Osteoblast (primary cell): Measurements from ENCODE around the gene SUGCT. TPM values are rescaled to one million over a fixed set of nuclear protein-coding genes. Genes with fewer than 3 reads are reported as not detected.

ENCODE experiments used
- DNase-seq: peaks from one replicate; pipeline ENCODE4 v3.0.0; 2011; ENCODE audit warnings: low spot score, mixed read lengths; ENCODE audit not compliant: insufficient read length; ENCODE audit errors: missing footprints
- H2AFZ ChIP-seq: 2 replicates; pipeline ENCODE4 v1.6.0; 2011; ENCODE audit warnings: mild to moderate bottlenecking, low read length
- H3K27ac ChIP-seq: 2 replicates; pipeline ENCODE4 v1.5.1; 2011; ENCODE audit warnings: mild to moderate bottlenecking, low read depth, low read length, moderate library complexity
- H3K27me3 ChIP-seq: 2 replicates; pipeline ENCODE4 v1.6.0; 2012; ENCODE audit warnings: mild to moderate bottlenecking, control low read depth, inconsistent platforms, low read length, moderate library complexity; ENCODE audit not compliant: insufficient read depth
- H3K36me3 ChIP-seq: 2 replicates; pipeline ENCODE4 v1.5.1; 2011; ENCODE audit warnings: mild to moderate bottlenecking, low read length, control low read depth, moderate library complexity; ENCODE audit not compliant: insufficient read depth
- H3K4me1 ChIP-seq: 2 replicates; pipeline ENCODE4 v1.5.1; 2011; ENCODE audit warnings: mild to moderate bottlenecking, low read length, control low read depth, moderate library complexity; ENCODE audit not compliant: insufficient read depth
- H3K4me2 ChIP-seq: 2 replicates; pipeline ENCODE4 v1.6.0; 2011; ENCODE audit warnings: mild to moderate bottlenecking, low read length; ENCODE audit not compliant: insufficient read depth
- H3K4me3 ChIP-seq: fragments of 200-600 bp; sonication (generic); 3 replicates; pipeline ENCODE4 v1.5.1; 2012; ENCODE audit warnings: mild to moderate bottlenecking, low read length, inconsistent platforms; ENCODE audit not compliant: insufficient read depth
- H3K79me2 ChIP-seq: 2 replicates; pipeline ENCODE4 v1.6.0; 2012; ENCODE audit warnings: mild to moderate bottlenecking, low read length, control low read depth, inconsistent platforms; ENCODE audit not compliant: insufficient read depth
- H3K9me3 ChIP-seq: 2 replicates; pipeline ENCODE4 v1.5.1; 2011; ENCODE audit warnings: low read depth, low read length, control low read depth
- H4K20me1 ChIP-seq: 2 replicates; pipeline ENCODE4 v1.6.0; 2012; ENCODE audit warnings: mild to moderate bottlenecking, low read length, control low read depth; ENCODE audit not compliant: insufficient read depth
- CTCF ChIP-seq: IDR thresholded peaks from 2 replicates; pipeline ENCODE4 v1.5.1; 2011; ENCODE audit warnings: mild to moderate bottlenecking, low read depth, low read length, moderate library complexity; ENCODE audit errors: extremely low read depth
- total RNA-seq: library from RNA; depleted of rRNA; stranded (reverse); fragments of >200 nt; gene quantifications from 2 replicates; pipeline ENCODE4 v1.2.3, GENCODE V29; 2012

SUGCT gene
- total RNA-seq, 1 donor = 21.7 TPM

- no peaks in the 10 kb centered on the region for H3K27me3 ChIP-seq
- no peaks in the 10 kb centered on the region for H3K36me3 ChIP-seq
- DNase-seq = no peak
- no peak overlapping the region for H3K4me3 ChIP-seq
- H4K20me1 ChIP-seq = no peaks in the 10 kb centered on the region
- H2AFZ ChIP-seq = no peak overlapping the region
- peaks cover 35% of the 10 kb centered on the region for H3K4me1 ChIP-seq
- TF ChIP-seq CTCF = no peak
- no peaks in the 10 kb centered on the region for H3K79me2 ChIP-seq
- no peak overlapping the region for H3K27ac ChIP-seq
- no peaks in the 10 kb centered on the region for H3K9me3 ChIP-seq
- no peak overlapping the region for H3K4me2 ChIP-seq
These were observed 576.9 kb downstream of the SUGCT start for GRCh38 chr7:40711706-40712105.

GRCh38 chr7:40714363-40715052, 579.7 kb downstream of the SUGCT start:
- Histone ChIP-seq H3K4me2 (peak overlapping the region; percentile 39), H3K79me2 (no peaks in the 10 kb centered on the region), H2AFZ (peak overlapping the region; percentile 23), H3K36me3 (no peaks in the 10 kb centered on the region), H3K4me3 (no peak overlapping the region), H3K9me3 (no peaks in the 10 kb centered on the region), H3K27me3 (no peaks in the 10 kb centered on the region), H3K27ac (peak overlapping the region; percentile 73), H3K4me1 (peaks cover 37% of the 10 kb centered on the region), H4K20me1 (no peaks in the 10 kb centered on the region)
- no peak for TF ChIP-seq CTCF
- peak; percentile 77 for DNase-seq

- Histone ChIP-seq H3K36me3 (no peaks in the 10 kb centered on the region), H3K27me3 (no peaks in the 10 kb centered on the region), H3K4me1 (peaks cover 37% of the 10 kb centered on the region), H3K4me2 (peak overlapping the region; percentile 39), H4K20me1 (no peaks in the 10 kb centered on the region), H2AFZ (peak overlapping the region; percentile 23), H3K27ac (peak overlapping the region; percentile 73), H3K9me3 (no peaks in the 10 kb centered on the region), H3K79me2 (no peaks in the 10 kb centered on the region), H3K4me3 (no peak overlapping the region)
- no peak for DNase-seq
- TF ChIP-seq CTCF = no peak
These were observed 580.2 kb downstream of the SUGCT start for GRCh38 chr7:40715053-40715430.

- no peak for DNase-seq
- Histone ChIP-seq H3K4me2 (peak overlapping the region; percentile 7), H4K20me1 (no peaks in the 10 kb centered on the region)
These were observed 581.2 kb downstream of the SUGCT start for GRCh38 chr7:40716052-40716451.

More at GRCh38 chr7:40716052-40716451, 581.2 kb downstream of the SUGCT start:
- Histone ChIP-seq H3K27me3 (no peaks in the 10 kb centered on the region), H3K36me3 (no peaks in the 10 kb centered on the region), H3K79me2 (no peaks in the 10 kb centered on the region), H3K27ac (peak overlapping the region; percentile 30), H3K4me3 (no peak overlapping the region), H3K9me3 (no peaks in the 10 kb centered on the region), H3K4me1 (peaks cover 46% of the 10 kb centered on the region), H2AFZ (no peak overlapping the region)
- TF ChIP-seq CTCF = no peak
